Neural progenitor cell (in vitro differentiated cells): ENCODE results near the gene RSPH4A.

Source experiments
- CTCF ChIP-seq: fragments of 200-600 bp; sonication (generic); IDR thresholded peaks from 2 replicates; pipeline ENCODE4 v1.5.1; 2017; ENCODE audit warnings: antibody characterized with exemption, mild to moderate bottlenecking
- EZH2 ChIP-seq: fragments of 200-600 bp; sonication (generic); IDR thresholded peaks from 2 replicates; pipeline ENCODE4 v1.6.1; 2017; ENCODE audit warnings: antibody characterized with exemption, mild to moderate bottlenecking, moderate library complexity
- EZH2phosphoT487 ChIP-seq: fragments of 200-600 bp; sonication (generic); IDR thresholded peaks from 2 replicates; pipeline ENCODE4 v1.6.1; 2017; ENCODE audit warnings: antibody characterized with exemption

- TF ChIP-seq CTCF, result no peak
- TF ChIP-seq EZH2, result no peak
- no peak for TF ChIP-seq EZH2phosphoT487
Measured at GRCh38 chr6:116570856-116571682, 45.2 kb upstream of the RSPH4A start, which contains the start of gene RWDD1.
